ENCODE data around the gene NAA25. TPM values are rescaled to one million over a fixed set of nuclear protein-coding genes. Genes with fewer than 3 reads are reported as not detected.

NAA25 gene
- total RNA-seq, 1 donor from 2014 or later = 24.1 TPM

DNA sequence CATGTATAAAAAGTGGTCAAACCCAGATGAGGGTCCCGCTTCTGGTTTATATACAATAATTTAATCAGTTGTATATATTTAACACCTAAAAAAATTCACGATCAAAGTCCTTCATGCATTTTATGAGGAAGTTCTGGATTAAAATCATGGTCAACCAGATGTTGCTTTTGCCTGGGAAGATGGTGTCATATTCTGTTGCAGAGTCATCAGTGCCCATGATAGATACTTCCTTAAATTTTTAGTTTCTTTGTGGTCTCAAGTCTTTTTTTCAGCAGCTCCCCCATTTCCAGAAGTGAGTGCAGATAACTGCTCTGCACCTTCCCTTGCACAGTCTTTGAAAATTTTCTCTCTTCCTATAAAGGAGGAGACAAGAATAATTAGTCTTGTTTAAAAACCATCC is 79.3 kb downstream of the NAA25 start:
- no peak for DNase-seq (ENCODE audit: extremely low spot score in 2 of 2)

DNA sequence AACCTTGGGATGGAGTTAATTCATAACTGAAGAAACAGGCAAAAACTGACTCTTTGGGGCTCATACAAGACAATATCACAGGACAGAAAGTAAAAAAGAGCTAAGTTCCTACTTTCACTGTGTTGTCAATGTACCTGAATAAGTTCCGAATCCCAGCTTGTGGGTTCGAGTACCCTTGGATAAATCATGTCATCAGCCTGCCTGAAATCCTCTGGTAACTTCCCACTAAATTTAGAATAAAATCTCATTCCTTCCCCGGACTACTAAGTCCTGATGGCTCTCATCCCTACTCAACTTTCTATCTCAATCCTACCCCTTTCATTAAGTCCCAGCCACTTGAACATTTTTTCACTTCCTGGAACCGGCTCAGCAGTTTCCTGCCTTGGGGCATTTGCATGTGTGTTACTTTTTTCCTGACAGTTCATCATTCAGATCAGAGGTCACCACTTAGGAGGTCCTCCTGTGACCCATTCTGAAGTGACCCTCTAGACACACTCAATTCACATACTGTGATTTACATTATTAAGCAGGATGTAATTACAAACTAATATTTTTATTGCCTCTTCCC is 82.7 kb downstream of the NAA25 start:
- no peak for DNase-seq (ENCODE audit: extremely low spot score in 2 of 2)
- intact Hi-C loops (cut with DNase I) = no loop called here
- no peaks in the 10 kb centered on the region for H3K9me3 ChIP-seq
- no peak for TF ChIP-seq POLR2A (IDR thresholded peaks at IDR 0.05)
- TF ChIP-seq POLR2AphosphoS5 (IDR thresholded peaks at IDR 0.05; ENCODE audit: insufficient read depth in 1 of 2, low read depth in 1 of 2) = no peak
- TF ChIP-seq, protein P1, sequence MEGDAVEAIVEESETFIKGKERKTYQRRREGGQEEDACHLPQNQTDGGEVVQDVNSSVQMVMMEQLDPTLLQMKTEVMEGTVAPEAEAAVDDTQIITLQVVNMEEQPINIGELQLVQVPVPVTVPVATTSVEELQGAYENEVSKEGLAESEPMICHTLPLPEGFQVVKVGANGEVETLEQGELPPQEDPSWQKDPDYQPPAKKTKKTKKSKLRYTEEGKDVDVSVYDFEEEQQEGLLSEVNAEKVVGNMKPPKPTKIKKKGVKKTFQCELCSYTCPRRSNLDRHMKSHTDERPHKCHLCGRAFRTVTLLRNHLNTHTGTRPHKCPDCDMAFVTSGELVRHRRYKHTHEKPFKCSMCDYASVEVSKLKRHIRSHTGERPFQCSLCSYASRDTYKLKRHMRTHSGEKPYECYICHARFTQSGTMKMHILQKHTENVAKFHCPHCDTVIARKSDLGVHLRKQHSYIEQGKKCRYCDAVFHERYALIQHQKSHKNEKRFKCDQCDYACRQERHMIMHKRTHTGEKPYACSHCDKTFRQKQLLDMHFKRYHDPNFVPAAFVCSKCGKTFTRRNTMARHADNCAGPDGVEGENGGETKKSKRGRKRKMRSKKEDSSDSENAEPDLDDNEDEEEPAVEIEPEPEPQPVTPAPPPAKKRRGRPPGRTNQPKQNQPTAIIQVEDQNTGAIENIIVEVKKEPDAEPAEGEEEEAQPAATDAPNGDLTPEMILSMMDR (IDR thresholded peaks at IDR 0.05) = no peak
- no peak overlapping the region for H3K4me3 ChIP-seq
- H3K27ac ChIP-seq = no peak overlapping the region
- H3K27me3 ChIP-seq = no peaks in the 10 kb centered on the region
- H3K36me3 ChIP-seq = peaks cover 0 to 44% of the 10 kb centered on the region in 2 donors
- no peaks in the 10 kb centered on the region for H3K4me1 ChIP-seq

More for the DNA sequence above, 79.3 kb downstream of the NAA25 start:
- Histone ChIP-seq H3K9me3 (no peaks in the 10 kb centered on the region), H3K36me3 (peaks cover 0 to 38% of the 10 kb centered on the region in 2 donors), H3K27me3 (no peaks in the 10 kb centered on the region), H3K4me1 (no peaks in the 10 kb centered on the region), H3K27ac (no peak overlapping the region), H3K4me3 (no peak overlapping the region)
- intact Hi-C loops (cut with DNase I) = no loop called here
- TF ChIP-seq, protein P1 (IDR thresholded peaks at IDR 0.05) = no peak
- TF ChIP-seq POLR2AphosphoS5 (IDR thresholded peaks at IDR 0.05; ENCODE audit: insufficient read depth in 1 of 2, low read depth in 1 of 2) = no peak
- TF ChIP-seq POLR2A (IDR thresholded peaks at IDR 0.05) = no peak

DNA sequence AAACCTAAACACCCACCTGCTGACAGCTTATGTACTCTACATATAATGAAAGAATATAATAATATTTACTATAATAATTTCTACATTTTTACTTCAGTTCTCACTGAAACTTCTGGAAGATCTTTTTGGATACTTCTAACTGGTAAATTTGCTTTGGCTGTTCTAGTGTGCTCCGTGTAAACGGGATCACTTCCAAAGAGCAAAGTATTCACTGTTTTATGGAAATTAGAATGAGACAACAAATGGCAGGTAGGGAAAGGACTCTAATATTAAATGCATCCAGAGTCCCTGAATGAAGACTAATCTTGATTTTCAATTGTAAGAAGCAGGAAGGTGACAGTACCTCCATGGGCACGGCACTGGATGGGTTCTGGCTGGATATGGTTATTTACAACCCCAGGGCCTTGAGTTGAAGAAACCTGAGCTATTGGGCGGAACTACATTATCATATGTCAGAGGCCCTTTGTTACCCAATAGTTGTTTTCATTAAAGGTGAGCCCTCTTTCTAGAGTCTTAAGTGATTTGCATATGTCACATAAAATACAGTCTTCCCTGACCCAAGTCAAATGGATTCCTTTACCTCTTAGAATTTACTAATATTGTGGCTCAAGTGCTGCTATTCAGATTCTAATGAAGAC is 84.7 kb downstream of the NAA25 start:
- no peak for DNase-seq (ENCODE audit: extremely low spot score in 2 of 2)
- no peaks in the 10 kb centered on the region for H3K27me3 ChIP-seq
- H3K4me1 ChIP-seq = peaks cover 13% of the 10 kb centered on the region
- no peak for TF ChIP-seq POLR2A (IDR thresholded peaks at IDR 0.05)
- TF ChIP-seq, protein P1 (IDR thresholded peaks at IDR 0.05) = no peak
- TF ChIP-seq POLR2AphosphoS5 (IDR thresholded peaks at IDR 0.05; ENCODE audit: insufficient read depth in 1 of 2, low read depth in 1 of 2) = no peak
- H3K9me3 ChIP-seq = no peaks in the 10 kb centered on the region
- H3K4me3 ChIP-seq = no peak overlapping the region
- H3K27ac ChIP-seq = no peak overlapping the region
- peaks cover 0 to 56% of the 10 kb centered on the region in 2 donors for H3K36me3 ChIP-seq
- intact Hi-C loops (cut with DNase I) = no loop called here

DNA sequence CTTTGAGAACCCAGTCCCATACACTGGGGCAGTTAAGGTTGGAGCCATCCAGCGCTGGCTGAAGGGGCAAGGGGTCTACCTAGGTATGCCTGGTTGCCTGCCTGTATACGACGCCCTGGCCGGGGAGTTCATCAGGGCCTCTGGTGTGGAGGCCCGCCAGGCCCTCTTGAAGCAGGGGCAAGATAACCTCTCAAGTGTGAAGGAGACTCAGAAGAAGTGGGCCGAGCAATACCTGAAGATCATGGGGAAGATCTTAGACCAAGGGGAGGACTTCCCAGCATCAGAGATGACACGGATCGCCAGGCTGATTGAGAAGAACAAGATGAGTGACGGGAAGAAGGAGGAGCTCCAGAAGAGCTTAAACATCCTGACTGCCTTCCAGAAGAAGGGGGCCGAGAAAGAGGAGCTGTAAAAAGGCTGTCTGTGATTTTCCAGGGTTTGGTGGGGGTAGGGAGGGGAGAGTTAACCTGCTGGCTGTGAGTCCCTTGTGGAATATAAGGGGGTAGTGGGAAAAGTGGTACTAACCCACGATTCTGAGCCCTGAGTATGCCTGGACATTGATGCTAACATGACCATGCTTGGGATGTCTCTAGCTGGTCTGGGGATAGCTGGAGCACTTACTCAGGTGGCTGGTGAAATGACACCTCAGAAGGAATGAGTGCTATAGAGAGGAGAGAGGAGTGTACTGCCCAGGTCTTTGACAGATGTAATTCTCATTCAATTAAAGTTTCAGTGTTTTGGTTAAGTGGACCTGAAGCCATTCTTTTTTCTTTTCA is 86.2 kb downstream of the NAA25 start:
- Histone ChIP-seq H3K4me1 (peaks cover 15% of the 10 kb centered on the region), H3K36me3 (peaks cover 0 to 55% of the 10 kb centered on the region in 2 donors), H3K27me3 (no peaks in the 10 kb centered on the region), H3K4me3 (no peak overlapping the region), H3K27ac (no peak overlapping the region), H3K9me3 (no peaks in the 10 kb centered on the region)
- intact Hi-C loops (cut with DNase I) = no loop called here
- no peak for DNase-seq (ENCODE audit: extremely low spot score in 2 of 2)
- TF ChIP-seq POLR2AphosphoS5 (IDR thresholded peaks at IDR 0.05; ENCODE audit: insufficient read depth in 1 of 2, low read depth in 1 of 2) = no peak
- TF ChIP-seq, protein P1 (IDR thresholded peaks at IDR 0.05) = no peak
- no peak for TF ChIP-seq POLR2A (IDR thresholded peaks at IDR 0.05)

Measured in vagina (tissue), 2 donors.